ENCODE measurements around the gene MATCAP1. TPM values are rescaled to one million over a fixed set of nuclear protein-coding genes. Genes with fewer than 3 reads are reported as not detected.

The MATCAP1 gene
- polyA plus RNA-seq, 1 donor from 2014 or later, result 323 TPM

DNA sequence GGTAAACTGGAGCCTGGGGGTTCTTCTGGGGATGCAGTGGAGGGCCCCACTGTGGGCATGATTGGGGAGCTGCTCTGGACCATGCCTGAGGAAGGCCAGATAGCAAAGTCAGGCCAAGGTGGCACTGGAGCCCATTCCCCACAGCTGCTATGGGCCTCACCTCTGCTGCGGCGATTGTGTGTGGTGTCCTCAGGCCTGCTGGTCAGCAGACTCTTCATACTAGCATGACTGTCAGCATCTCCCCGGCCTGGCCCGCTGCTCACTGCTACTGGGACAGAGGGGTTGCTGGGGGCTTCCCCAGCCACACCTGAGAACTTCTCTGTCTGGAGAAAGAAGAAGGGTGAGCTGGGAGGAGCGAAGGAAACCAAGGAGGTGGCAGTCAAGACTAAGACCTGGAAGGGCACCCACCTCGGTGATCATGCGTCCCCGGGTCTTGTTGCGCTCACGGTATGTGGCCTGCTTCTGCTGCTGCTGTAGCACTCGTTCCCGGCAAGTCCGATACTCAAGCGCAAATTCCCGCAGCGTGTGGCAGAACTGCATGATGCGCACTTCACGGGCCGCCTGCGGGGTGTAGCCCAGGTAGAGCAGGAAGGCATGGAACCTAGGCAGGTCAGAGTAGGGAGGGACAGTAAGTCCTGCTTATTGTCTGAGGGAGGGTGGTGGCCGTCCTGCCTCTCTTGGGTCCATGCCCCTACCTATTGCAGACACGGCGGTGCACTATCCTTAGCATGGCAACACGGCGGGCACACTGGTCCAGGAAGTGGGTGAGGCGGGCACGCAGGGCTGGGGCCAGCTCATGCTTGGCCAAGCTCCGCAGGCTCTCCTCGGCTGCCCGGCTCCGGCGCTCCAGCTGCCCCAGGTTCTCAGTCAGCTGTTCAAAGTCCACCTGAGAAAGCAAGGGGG lies 46.4 kb upstream of the MATCAP1 start:
- Histone ChIP-seq H3K4me2 (ENCODE audit: low read length) (no peak overlapping the region), H3K36me3 (ENCODE audit: insufficient read depth, low read length) (no peaks in the 10 kb centered on the region), H3K9me2 (ENCODE audit: insufficient read depth, low read length) (no peaks in the 10 kb centered on the region), H3F3A (ENCODE audit: insufficient read depth, low read length, poor library complexity, severe bottlenecking) (no peaks in the 10 kb centered on the region), H3K4me3 (ENCODE audit: low read length) (no peak overlapping the region), H3K9ac (ENCODE audit: low read length) (no peak overlapping the region), H3K79me2 (replicated peaks; ENCODE audit: insufficient read depth, low read length) (peaks cover 12% of the 10 kb centered on the region), H2AFZ (ENCODE audit: low read depth, low read length) (no peak overlapping the region), H3K27ac (ENCODE audit: low read length) (no peak overlapping the region), H3K9me3 (ENCODE audit: low read length) (no peaks in the 10 kb centered on the region), H3K27me3 (ENCODE audit: insufficient read depth, low read depth, low read length) (no peaks in the 10 kb centered on the region), H4K20me1 (ENCODE audit: insufficient read depth) (no peaks in the 10 kb centered on the region)
- TF ChIP-seq MXI1 (conservative IDR thresholded peaks at IDR 0.05; ENCODE audit: poor library complexity, severe bottlenecking) (no peak), RAD21 (conservative IDR thresholded peaks at IDR 0.05) (no peak), EP300 (conservative IDR thresholded peaks at IDR 0.05; ENCODE audit: poor library complexity, severe bottlenecking) (no peak), EZH2 (IDR thresholded peaks at IDR 0.05; ENCODE audit: borderline replicate concordance, insufficient read depth, low read length, poor library complexity, severe bottlenecking) (no peak), TAF1 (IDR thresholded peaks at IDR 0.05; ENCODE audit: low read depth) (no peak)
- TF ChIP-seq, protein P1, sequence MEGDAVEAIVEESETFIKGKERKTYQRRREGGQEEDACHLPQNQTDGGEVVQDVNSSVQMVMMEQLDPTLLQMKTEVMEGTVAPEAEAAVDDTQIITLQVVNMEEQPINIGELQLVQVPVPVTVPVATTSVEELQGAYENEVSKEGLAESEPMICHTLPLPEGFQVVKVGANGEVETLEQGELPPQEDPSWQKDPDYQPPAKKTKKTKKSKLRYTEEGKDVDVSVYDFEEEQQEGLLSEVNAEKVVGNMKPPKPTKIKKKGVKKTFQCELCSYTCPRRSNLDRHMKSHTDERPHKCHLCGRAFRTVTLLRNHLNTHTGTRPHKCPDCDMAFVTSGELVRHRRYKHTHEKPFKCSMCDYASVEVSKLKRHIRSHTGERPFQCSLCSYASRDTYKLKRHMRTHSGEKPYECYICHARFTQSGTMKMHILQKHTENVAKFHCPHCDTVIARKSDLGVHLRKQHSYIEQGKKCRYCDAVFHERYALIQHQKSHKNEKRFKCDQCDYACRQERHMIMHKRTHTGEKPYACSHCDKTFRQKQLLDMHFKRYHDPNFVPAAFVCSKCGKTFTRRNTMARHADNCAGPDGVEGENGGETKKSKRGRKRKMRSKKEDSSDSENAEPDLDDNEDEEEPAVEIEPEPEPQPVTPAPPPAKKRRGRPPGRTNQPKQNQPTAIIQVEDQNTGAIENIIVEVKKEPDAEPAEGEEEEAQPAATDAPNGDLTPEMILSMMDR (IDR thresholded peaks at IDR 0.05; ENCODE audit: poor library complexity, severe bottlenecking), result no peak

DNA sequence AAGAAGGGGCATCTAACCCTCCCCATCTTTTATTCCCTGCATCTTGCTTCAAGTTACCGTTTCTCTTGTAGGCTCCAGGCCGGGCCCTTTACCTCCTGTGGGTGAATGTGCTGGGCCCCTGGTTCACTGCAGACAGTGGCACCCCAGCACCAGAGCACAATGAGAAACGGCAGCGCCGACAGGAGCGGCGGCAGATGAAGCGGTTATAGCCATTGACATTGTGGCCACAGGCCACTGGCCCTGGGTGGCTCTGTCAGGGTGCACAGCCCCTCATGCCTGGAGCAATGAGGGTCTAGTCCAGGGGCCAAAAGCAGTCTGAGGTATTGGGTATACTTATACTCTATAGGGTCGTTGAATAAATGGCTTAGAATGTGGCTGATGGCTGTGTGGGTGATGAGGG lies 45.1 kb upstream of the MATCAP1 start:
- H3K27me3 ChIP-seq (ENCODE audit: insufficient read depth, low read depth, low read length), result no peaks in the 10 kb centered on the region
- no peak overlapping the region for H3K9ac ChIP-seq (ENCODE audit: low read length)
- H3K27ac ChIP-seq (ENCODE audit: low read length), result no peak overlapping the region
- no peak overlapping the region for H2AFZ ChIP-seq (ENCODE audit: low read depth, low read length)
- TF ChIP-seq SMC3 (conservative IDR thresholded peaks at IDR 0.05; ENCODE audit: poor library complexity), result no peak
- TF ChIP-seq TAF1 (IDR thresholded peaks at IDR 0.05; ENCODE audit: low read depth), result no peak
- TF ChIP-seq MXI1 (conservative IDR thresholded peaks at IDR 0.05; ENCODE audit: poor library complexity, severe bottlenecking), result no peak
- no peak for TF ChIP-seq POLR2AphosphoS5 (IDR thresholded peaks at IDR 0.05)
- TF ChIP-seq, protein P1 (IDR thresholded peaks at IDR 0.05; ENCODE audit: poor library complexity, severe bottlenecking), result no peak
- TF ChIP-seq EP300 (conservative IDR thresholded peaks at IDR 0.05; ENCODE audit: poor library complexity, severe bottlenecking), result no peak
- TF ChIP-seq RAD21 (conservative IDR thresholded peaks at IDR 0.05), result no peak
- no peak for TF ChIP-seq EZH2 (IDR thresholded peaks at IDR 0.05; ENCODE audit: borderline replicate concordance, insufficient read depth, low read length, poor library complexity, severe bottlenecking)
- TF ChIP-seq, protein P2, sequence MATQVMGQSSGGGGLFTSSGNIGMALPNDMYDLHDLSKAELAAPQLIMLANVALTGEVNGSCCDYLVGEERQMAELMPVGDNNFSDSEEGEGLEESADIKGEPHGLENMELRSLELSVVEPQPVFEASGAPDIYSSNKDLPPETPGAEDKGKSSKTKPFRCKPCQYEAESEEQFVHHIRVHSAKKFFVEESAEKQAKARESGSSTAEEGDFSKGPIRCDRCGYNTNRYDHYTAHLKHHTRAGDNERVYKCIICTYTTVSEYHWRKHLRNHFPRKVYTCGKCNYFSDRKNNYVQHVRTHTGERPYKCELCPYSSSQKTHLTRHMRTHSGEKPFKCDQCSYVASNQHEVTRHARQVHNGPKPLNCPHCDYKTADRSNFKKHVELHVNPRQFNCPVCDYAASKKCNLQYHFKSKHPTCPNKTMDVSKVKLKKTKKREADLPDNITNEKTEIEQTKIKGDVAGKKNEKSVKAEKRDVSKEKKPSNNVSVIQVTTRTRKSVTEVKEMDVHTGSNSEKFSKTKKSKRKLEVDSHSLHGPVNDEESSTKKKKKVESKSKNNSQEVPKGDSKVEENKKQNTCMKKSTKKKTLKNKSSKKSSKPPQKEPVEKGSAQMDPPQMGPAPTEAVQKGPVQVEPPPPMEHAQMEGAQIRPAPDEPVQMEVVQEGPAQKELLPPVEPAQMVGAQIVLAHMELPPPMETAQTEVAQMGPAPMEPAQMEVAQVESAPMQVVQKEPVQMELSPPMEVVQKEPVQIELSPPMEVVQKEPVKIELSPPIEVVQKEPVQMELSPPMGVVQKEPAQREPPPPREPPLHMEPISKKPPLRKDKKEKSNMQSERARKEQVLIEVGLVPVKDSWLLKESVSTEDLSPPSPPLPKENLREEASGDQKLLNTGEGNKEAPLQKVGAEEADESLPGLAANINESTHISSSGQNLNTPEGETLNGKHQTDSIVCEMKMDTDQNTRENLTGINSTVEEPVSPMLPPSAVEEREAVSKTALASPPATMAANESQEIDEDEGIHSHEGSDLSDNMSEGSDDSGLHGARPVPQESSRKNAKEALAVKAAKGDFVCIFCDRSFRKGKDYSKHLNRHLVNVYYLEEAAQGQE (IDR thresholded peaks at IDR 0.05; ENCODE audit: borderline replicate concordance), result no peak
- no peaks in the 10 kb centered on the region for H3K36me3 ChIP-seq (ENCODE audit: insufficient read depth, low read length)
- H3K4me2 ChIP-seq (ENCODE audit: low read length), result no peak overlapping the region
- no peaks in the 10 kb centered on the region for H4K20me1 ChIP-seq (ENCODE audit: insufficient read depth)
- peaks cover 12% of the 10 kb centered on the region for H3K79me2 ChIP-seq (replicated peaks; ENCODE audit: insufficient read depth, low read length)
- H3K9me2 ChIP-seq (ENCODE audit: insufficient read depth, low read length), result no peaks in the 10 kb centered on the region
- no peaks in the 10 kb centered on the region for H3F3A ChIP-seq (ENCODE audit: insufficient read depth, low read length, poor library complexity, severe bottlenecking)
- no peaks in the 10 kb centered on the region for H3K9me3 ChIP-seq (ENCODE audit: low read length)
- H3K4me3 ChIP-seq (ENCODE audit: low read length), result no peak overlapping the region
